Activated naive CD4-positive, alpha-beta T cell treated with anti-CD3 and anti-CD28 coated beads, Interleukin-2, amount 10 ng/mL, durations not matched to agents 7 days and 5 days (primary cell): ENCODE data around the gene SH3YL1.

Source experiments
- CTCF ChIA-PET: fragments of 350-600 bp; sonication (Branson Sonifier 250); formaldehyde crosslinking; loops from one replicate; lab custom pipeline; 2021; ENCODE audit warnings: antibody characterized with exemption; lab: Charles Lee
- DNase-seq: peaks from one replicate; pipeline ENCODE4 v3.0.0-alpha.2; 2020
- H3K27ac Mint-ChIP-seq: one replicate; pipeline ENCODE4 v1.8.0; 2021; ENCODE audit warnings: mild to moderate bottlenecking, moderate library complexity, mixed read lengths
- H3K27me3 Mint-ChIP-seq: one replicate; pipeline ENCODE4 v1.8.0; 2021; ENCODE audit warnings: mild to moderate bottlenecking, mixed read lengths
- H3K36me3 Mint-ChIP-seq: one replicate; pipeline ENCODE4 v1.8.0; 2021; ENCODE audit warnings: mixed read lengths
- H3K4me1 Mint-ChIP-seq: one replicate; pipeline ENCODE4 v1.8.0; 2021; ENCODE audit warnings: mixed read lengths
- H3K4me3 Mint-ChIP-seq: one replicate; pipeline ENCODE4 v1.8.0; 2021; ENCODE audit warnings: mild to moderate bottlenecking, moderate library complexity, mixed read lengths
- H3K9me3 Mint-ChIP-seq: one replicate; pipeline ENCODE4 v1.8.0; 2021; ENCODE audit warnings: mixed read lengths

SH3YL1 gene

GRCh38 chr2:274503-274902 is 10.7 kb upstream of the SH3YL1 start:
- no peak overlapping the region for H3K4me3 Mint-ChIP-seq
- H3K36me3 Mint-ChIP-seq: peaks cover 51% of the 10 kb centered on the region
- CTCF ChIA-PET: no interaction called here
- no peaks in the 10 kb centered on the region for H3K9me3 Mint-ChIP-seq
- H3K4me1 Mint-ChIP-seq: peaks cover 7% of the 10 kb centered on the region
- H3K27me3 Mint-ChIP-seq: no peaks in the 10 kb centered on the region
- H3K27ac Mint-ChIP-seq: no peak overlapping the region
- no peak for DNase-seq

GRCh38 chr2:273333-273732 is 9.5 kb upstream of the SH3YL1 start:
- H3K36me3 Mint-ChIP-seq: peaks cover 45% of the 10 kb centered on the region
- H3K27me3 Mint-ChIP-seq: no peaks in the 10 kb centered on the region
- CTCF ChIA-PET: no interaction called here
- peaks cover 13% of the 10 kb centered on the region for H3K4me1 Mint-ChIP-seq
- no peak overlapping the region for H3K4me3 Mint-ChIP-seq
- H3K27ac Mint-ChIP-seq: no peak overlapping the region
- no peaks in the 10 kb centered on the region for H3K9me3 Mint-ChIP-seq
- no peak for DNase-seq

GRCh38 chr2:271917-272316 is 8.1 kb upstream of the SH3YL1 start:
- no peak overlapping the region for H3K27ac Mint-ChIP-seq
- no peak for DNase-seq

GRCh38 chr2:270861-271260 is 7.0 kb upstream of the SH3YL1 start:
- Mint-ChIP-seq H3K9me3 (no peaks in the 10 kb centered on the region), H3K27me3 (no peaks in the 10 kb centered on the region), H3K4me1 (peaks cover 34% of the 10 kb centered on the region), H3K4me3 (no peak overlapping the region), H3K27ac (no peak overlapping the region), H3K36me3 (peaks cover 28% of the 10 kb centered on the region)
- CTCF ChIA-PET: no interaction called here
- DNase-seq: no peak

More at GRCh38 chr2:271917-272316, 8.1 kb upstream of the SH3YL1 start:
- Mint-ChIP-seq H3K4me1 (peaks cover 24% of the 10 kb centered on the region), H3K27me3 (no peaks in the 10 kb centered on the region), H3K36me3 (peaks cover 37% of the 10 kb centered on the region), H3K9me3 (no peaks in the 10 kb centered on the region), H3K4me3 (no peak overlapping the region)
- CTCF ChIA-PET: no interaction called here

GRCh38 chr2:269356-270030 is 5.7 kb upstream of the SH3YL1 start:
- DNase-seq: no peak
- peaks cover 22% of the 10 kb centered on the region for H3K36me3 Mint-ChIP-seq
- no peak overlapping the region for H3K4me3 Mint-ChIP-seq
- H3K9me3 Mint-ChIP-seq: no peaks in the 10 kb centered on the region
- no peak overlapping the region for H3K27ac Mint-ChIP-seq
- H3K27me3 Mint-ChIP-seq: no peaks in the 10 kb centered on the region
- CTCF ChIA-PET: no interaction called here
- H3K4me1 Mint-ChIP-seq: peaks cover 37% of the 10 kb centered on the region

GRCh38 chr2:268323-268722 is 4.5 kb upstream of the SH3YL1 start:
- Mint-ChIP-seq H3K36me3 (peaks cover 19% of the 10 kb centered on the region), H3K9me3 (no peaks in the 10 kb centered on the region), H3K27me3 (no peaks in the 10 kb centered on the region), H3K4me3 (no peak overlapping the region), H3K27ac (no peak overlapping the region), H3K4me1 (peaks cover 36% of the 10 kb centered on the region)
- DNase-seq: no peak
- CTCF ChIA-PET: no interaction called here

- peaks cover 43% of the 10 kb centered on the region for H3K4me1 Mint-ChIP-seq
- H3K27me3 Mint-ChIP-seq: no peaks in the 10 kb centered on the region
- peak within 1 kb of the TSS; percentile 82 for H3K4me3 Mint-ChIP-seq
- CTCF ChIA-PET: no interaction called here
- no peaks in the 10 kb centered on the region for H3K9me3 Mint-ChIP-seq
- H3K27ac Mint-ChIP-seq: peak within 1 kb of the TSS; percentile 89
- peaks cover 11% of the 10 kb centered on the region for H3K36me3 Mint-ChIP-seq
- DNase-seq: peak; percentile 96
Observed at GRCh38 chr2:264493-265468, 949 bp upstream of the SH3YL1 start, which contains the start of gene ACP1. TSS of gene ACP1 (plus strand) at chr2:264947. CDS start at chr2:264965, 18 bp downstream.

GRCh38 chr2:263022-263738 is 652 bp downstream of the SH3YL1 start:
- H3K4me3 Mint-ChIP-seq: peak overlapping the region; percentile 82
- peak overlapping the region; percentile 82 for H3K27ac Mint-ChIP-seq
- CTCF ChIA-PET: no interaction called here
- H3K9me3 Mint-ChIP-seq: peaks cover 8% of the 10 kb centered on the region
- no peaks in the 10 kb centered on the region for H3K27me3 Mint-ChIP-seq
- H3K4me1 Mint-ChIP-seq: peaks cover 34% of the 10 kb centered on the region
- no peak for DNase-seq
- H3K36me3 Mint-ChIP-seq: peaks cover 11% of the 10 kb centered on the region

GRCh38 chr2:262117-262516 is 1.7 kb downstream of the SH3YL1 start:
- H3K27me3 Mint-ChIP-seq: no peaks in the 10 kb centered on the region
- H3K27ac Mint-ChIP-seq: no peak overlapping the region
- H3K4me3 Mint-ChIP-seq: no peak overlapping the region
- CTCF ChIA-PET: interaction anchor here (1.2 kb wide), 1 partner anchor 20 kb away, joined by 3 read pairs; no protein-coding TSS in a partner anchor
- no peak for DNase-seq
- peaks cover 14% of the 10 kb centered on the region for H3K9me3 Mint-ChIP-seq
- H3K4me1 Mint-ChIP-seq: peaks cover 27% of the 10 kb centered on the region
- H3K36me3 Mint-ChIP-seq: peaks cover 8% of the 10 kb centered on the region

- CTCF ChIA-PET: no interaction called here
- Mint-ChIP-seq H3K9me3 (peaks cover 14% of the 10 kb centered on the region), H3K4me3 (no peak overlapping the region), H3K27ac (no peak overlapping the region), H3K27me3 (no peaks in the 10 kb centered on the region), H3K36me3 (peaks cover 8% of the 10 kb centered on the region), H3K4me1 (peaks cover 13% of the 10 kb centered on the region)
- DNase-seq: no peak
Observed at GRCh38 chr2:260507-261161, 3.2 kb downstream of the SH3YL1 start.

- no peak for DNase-seq
- Mint-ChIP-seq H3K27me3 (no peaks in the 10 kb centered on the region), H3K27ac (no peak overlapping the region), H3K36me3 (peaks cover 8% of the 10 kb centered on the region), H3K9me3 (peaks cover 14% of the 10 kb centered on the region), H3K4me3 (no peak overlapping the region), H3K4me1 (peaks cover 10% of the 10 kb centered on the region)
- CTCF ChIA-PET: no interaction called here
Observed at GRCh38 chr2:259789-260331, 4.0 kb downstream of the SH3YL1 start.

- no peak overlapping the region for H3K27ac Mint-ChIP-seq
- CTCF ChIA-PET: no interaction called here
- H3K4me3 Mint-ChIP-seq: no peak overlapping the region
- peaks cover 10% of the 10 kb centered on the region for H3K4me1 Mint-ChIP-seq
- H3K36me3 Mint-ChIP-seq: peaks cover 8% of the 10 kb centered on the region
- no peaks in the 10 kb centered on the region for H3K27me3 Mint-ChIP-seq
- DNase-seq: no peak
- peaks cover 14% of the 10 kb centered on the region for H3K9me3 Mint-ChIP-seq
Observed at GRCh38 chr2:258933-259332, 4.9 kb downstream of the SH3YL1 start.

GRCh38 chr2:257842-258241 is 6.0 kb downstream of the SH3YL1 start:
- peaks cover 7% of the 10 kb centered on the region for H3K4me1 Mint-ChIP-seq
- no peaks in the 10 kb centered on the region for H3K27me3 Mint-ChIP-seq
- peaks cover 14% of the 10 kb centered on the region for H3K9me3 Mint-ChIP-seq
- no peak overlapping the region for H3K4me3 Mint-ChIP-seq
- CTCF ChIA-PET: no interaction called here
- no peak overlapping the region for H3K27ac Mint-ChIP-seq
- DNase-seq: no peak
- peaks cover 8% of the 10 kb centered on the region for H3K36me3 Mint-ChIP-seq
